H1 (cell line): ENCODE measurements around the gene ANXA7. TPM values are rescaled to one million over a fixed set of nuclear protein-coding genes. Genes with fewer than 3 reads are reported as not detected.

Experiments used
- CTCF ChIA-PET: fragments of 300-600 bp; sonication (Branson Sonifier 250); formaldehyde crosslinking; loops from one replicate; lab custom pipeline; 2021; ENCODE audit not compliant: partially characterized antibody; lab: Charles Lee
- POLR2A ChIA-PET: fragments of 300-600 bp; sonication (Branson Sonifier 250); formaldehyde crosslinking; loops from one replicate; lab custom pipeline; 2021; ENCODE audit warnings: inconsistent platforms; ENCODE audit not compliant: partially characterized antibody; lab: Charles Lee
- DNase-seq, 2 experiments: peaks; one replicate each; pipeline versions ENCODE4 v3.0.0 to v3.0.0-alpha.2; 2010 to 2022; ENCODE audit warnings: low spot score in 2 of 2, low read depth in 1 of 2, mixed read lengths in 1 of 2
- FAIRE-seq: peaks from 2 replicates; lab custom pipeline; 2011; peaks lifted over from hg19 to GRCh38; lab: Jason Lieb, UNC
- H2AFZ ChIP-seq: 2 replicates; pipeline ENCODE4 v1.8.1; 2012; ENCODE audit warnings: low read length, inconsistent platforms
- H2AK5ac ChIP-seq: 2 replicates; pipeline ENCODE4 v1.6.1; 2013; ENCODE audit warnings: low read depth, low read length
- H2BK120ac ChIP-seq: replicated peaks from 2 replicates; pipeline ENCODE3; 2013; ENCODE audit warnings: low read depth, low read length, inconsistent platforms
- H2BK12ac ChIP-seq: 2 replicates; pipeline ENCODE4 v1.6.1; 2013; ENCODE audit warnings: low read depth, low read length
- H2BK15ac ChIP-seq: 2 replicates; pipeline ENCODE4 v1.6.1; 2013; ENCODE audit warnings: low read length
- H2BK20ac ChIP-seq: 2 replicates; pipeline ENCODE4 v1.6.1; 2013; ENCODE audit warnings: low read length
- H2BK5ac ChIP-seq: 2 replicates; pipeline ENCODE4 v1.6.1; 2013; ENCODE audit warnings: low read depth, low read length
- H3K14ac ChIP-seq: 2 replicates; pipeline ENCODE4 v1.6.1; 2013; ENCODE audit warnings: inconsistent platforms; ENCODE audit not compliant: insufficient read length
- H3K18ac ChIP-seq: 2 replicates; pipeline ENCODE4 v1.6.1; 2013; ENCODE audit warnings: low read length; ENCODE audit errors: extremely low read depth
- H3K23ac ChIP-seq: 2 replicates; pipeline ENCODE4 v1.6.1; 2013; ENCODE audit warnings: inconsistent platforms; ENCODE audit not compliant: insufficient read length
- H3K23me2 ChIP-seq: 2 replicates; pipeline ENCODE4 v1.6.1; 2013; ENCODE audit warnings: low read depth, low read length
- H3K27ac ChIP-seq: 2 replicates; pipeline ENCODE4 v1.6.1; 2011; ENCODE audit warnings: low read depth, low read length, inconsistent platforms
- H3K27me3 ChIP-seq, 4 experiments: replicated peaks in 1 of 4; 1 replicate in 1 of 4; 2 replicates in 3 of 4; pipeline versions ENCODE4 v1.6.1 to v1.8.1; 2011 to 2013; ENCODE audit warnings: low read length in 3 of 4, mild to moderate bottlenecking in 3 of 4, inconsistent platforms in 2 of 4, mixed read lengths in 2 of 4, moderate library complexity in 1 of 4; ENCODE audit not compliant: control insufficient read depth in 3 of 4, insufficient read depth in 3 of 4; ENCODE audit errors: extremely low read depth in 1 of 4
- H3K36me3 ChIP-seq, 4 experiments: 2 replicates each; pipeline versions ENCODE4 v1.6.1 to v1.8.1; 2011 to 2013; ENCODE audit warnings: mild to moderate bottlenecking in 4 of 4, low read length in 3 of 4, moderate library complexity in 2 of 4, control low read depth in 1 of 4, inconsistent platforms in 1 of 4; ENCODE audit not compliant: insufficient read depth in 4 of 4, control insufficient read depth in 2 of 4
- H3K4ac ChIP-seq: replicated peaks from 2 replicates; pipeline ENCODE3; 2013; ENCODE audit warnings: low read length, low read depth, mixed read lengths, inconsistent platforms; ENCODE audit not compliant: insufficient read length
- H3K4me1 ChIP-seq, 4 experiments: replicated peaks in 1 of 4; 1 replicate in 1 of 4; 2 replicates in 3 of 4; pipeline versions ENCODE4 v1.6.1 to v1.8.1; 2011 to 2013; ENCODE audit warnings: low read length in 3 of 4, inconsistent platforms in 2 of 4, mixed read lengths in 1 of 4; ENCODE audit not compliant: insufficient read depth in 4 of 4, control insufficient read depth in 3 of 4
- H3K4me2 ChIP-seq, 2 experiments: 2 replicates each; pipeline versions ENCODE4 v1.6.1 to v1.8.1; 2011 to 2013; ENCODE audit warnings: low read depth in 2 of 2, low read length in 2 of 2, control low read depth in 1 of 2, inconsistent platforms in 1 of 2, mild to moderate bottlenecking in 1 of 2; ENCODE audit not compliant: insufficient read depth in 1 of 2
- H3K4me3 ChIP-seq, 4 experiments: fragments of 200-600, 300-600 bp in 1 of 4; sonication (generic), shearing (Covaris generic), sonication (Bioruptor Twin) in 1 of 4; 2 replicates each; pipeline versions ENCODE4 v1.5.1 to v1.8.1; 2011 to 2016; ENCODE audit warnings: low read length in 4 of 4, low read depth in 3 of 4, control low read depth in 2 of 4, inconsistent platforms in 2 of 4, mild to moderate bottlenecking in 2 of 4, mixed read lengths in 1 of 4, moderate library complexity in 1 of 4; ENCODE audit not compliant: insufficient read depth in 2 of 4; ENCODE audit errors: extremely low read depth in 1 of 4
- H3K56ac ChIP-seq: replicated peaks from 2 replicates; pipeline ENCODE3; 2013; ENCODE audit warnings: low read depth, mild to moderate bottlenecking, mixed read lengths, low read length, inconsistent platforms; ENCODE audit not compliant: insufficient read length
- H3K79me1 ChIP-seq: 2 replicates; pipeline ENCODE4 v1.6.1; 2013; ENCODE audit warnings: low read depth, low read length, control low read depth
- H3K79me2 ChIP-seq, 2 experiments: 2 replicates each; pipeline versions ENCODE4 v1.6.1 to v1.8.1; 2012 to 2013; ENCODE audit warnings: low read length in 2 of 2, mild to moderate bottlenecking in 2 of 2, inconsistent platforms in 1 of 2; ENCODE audit not compliant: insufficient read depth in 2 of 2, control insufficient read depth in 1 of 2
- H3K9ac ChIP-seq, 4 experiments: replicated peaks in 1 of 4; 1 replicate in 1 of 4; 2 replicates in 3 of 4; pipeline versions ENCODE4 v1.6.1 to v1.8.1; 2011 to 2013; ENCODE audit warnings: low read depth in 3 of 4, low read length in 3 of 4, control low read depth in 2 of 4, mild to moderate bottlenecking in 2 of 4, moderate library complexity in 2 of 4, inconsistent platforms in 1 of 4; ENCODE audit errors: extremely low read depth in 1 of 4
- H3K9me3 ChIP-seq, 2 experiments: 2 replicates each; pipeline versions ENCODE4 v1.6.1 to v1.8.1; 2012 to 2013; ENCODE audit warnings: mild to moderate bottlenecking in 2 of 2, moderate library complexity in 2 of 2, control low read depth in 1 of 2, inconsistent platforms in 1 of 2, low read depth in 1 of 2, low read length in 1 of 2, mixed read lengths in 1 of 2; ENCODE audit not compliant: insufficient read depth in 2 of 2
- H4K20me1 ChIP-seq, 2 experiments: replicated peaks in 1 of 2; 2 replicates each; pipeline versions ENCODE3 to v1.8.1; 2011 to 2013; ENCODE audit warnings: inconsistent platforms in 2 of 2, low read length in 2 of 2, mild to moderate bottlenecking in 1 of 2; ENCODE audit not compliant: insufficient read depth in 2 of 2, control insufficient read depth in 1 of 2
- H4K5ac ChIP-seq: 2 replicates; pipeline ENCODE4 v1.6.1; 2013; ENCODE audit warnings: low read length, low read depth, mixed read lengths, inconsistent platforms; ENCODE audit not compliant: insufficient read length
- H4K8ac ChIP-seq: 2 replicates; pipeline ENCODE4 v1.8.0; 2013; ENCODE audit warnings: mild to moderate bottlenecking, moderate library complexity, low read length, inconsistent platforms; ENCODE audit not compliant: insufficient read depth; ENCODE audit errors: extremely low read depth
- H4K91ac ChIP-seq: replicated peaks from 2 replicates; pipeline ENCODE3; 2013; ENCODE audit warnings: low read length, mixed read lengths, inconsistent platforms; ENCODE audit not compliant: insufficient read length
- GABPA ChIP-seq: IDR thresholded peaks from 2 replicates; pipeline ENCODE4 v1.6.1; 2011; ENCODE audit warnings: mild to moderate bottlenecking, low read length, moderate library complexity, borderline replicate concordance; ENCODE audit not compliant: insufficient read depth
- HDAC2 ChIP-seq, 2 experiments: fragments of 300-600 bp in 1 of 2; sonication (generic) in 1 of 2; IDR thresholded peaks; 2 replicates each; pipeline ENCODE4 v1.6.1; 2011 to 2012; ENCODE audit warnings: low read depth in 2 of 2, low read length in 2 of 2, mild to moderate bottlenecking in 2 of 2, moderate library complexity in 2 of 2, borderline replicate concordance in 1 of 2, inconsistent platforms in 1 of 2
- JUND ChIP-seq: IDR thresholded peaks from 2 replicates; pipeline ENCODE4 v1.6.1; 2011; ENCODE audit warnings: mild to moderate bottlenecking, improper control_type of control experiment, low read length
- WGBS, 2 experiments: shearing (Covaris generic) in 1 of 2; methylation state at CpG; one replicate each; pipeline versions ENCODE4 v1.1.6 to v1.1.7; 2013 to 2015; ENCODE audit warnings: low lambda C conversion rate in 2 of 2, mixed read lengths in 2 of 2, inconsistent platforms in 1 of 2, low coverage in 1 of 2, missing lambda C conversion rate in 1 of 2; ENCODE audit not compliant: insufficient replicate concordance in 2 of 2, insufficient coverage in 1 of 2, insufficient read length in 1 of 2; ENCODE audit errors: extremely low coverage in 1 of 2, missing lambda C conversion rate in 1 of 2; 5-methylcytosine and 5-hydroxymethylcytosine counted together
- polyA plus RNA-seq, 7 experiments: library from polyadenylated mRNA; depleted of rRNA in 3 of 7; stranded (reverse) in 5 of 7; unstranded in 2 of 7; fragments of >200 nt in 5 of 7; fragments of 200-250 nt in 2 of 7; gene quantifications; 1 replicate in 5 of 7; 2 replicates in 1 of 7; 4 replicates in 1 of 7; pipeline versions ENCODE4 v1.2.1 to v1.2.3, GENCODE V29; 2011 to 2013; ENCODE audit warnings: missing spikeins in 2 of 7, mixed read lengths in 2 of 7
- total RNA-seq: library from RNA; stranded (reverse); fragmentation: NEBNext Ultra II Directional; extraction: Animal tissue kit (Norgen Biotek cat#: 25700); gene quantifications from 2 replicates; pipeline ENCODE4 v1.2.1, GENCODE V29; 2021

The ANXA7 gene
- total and polyA plus RNA-seq, 2 of the 8 experiments (the other 6 are each of a cell fraction or from before 2014, with no cell fraction given), result 37.1 to 63.6 TPM

GRCh38 chr10:73444457-73444856, 30.6 kb upstream of the ANXA7 start:
- Histone ChIP-seq H2BK20ac (no peak overlapping the region), H2BK15ac (no peak overlapping the region), H4K8ac (no peak overlapping the region), H3K4me2 (no peak overlapping the region), H3K36me3 (peaks cover 0 to 17% (median 0%) of the 10 kb centered on the region in 4 experiments; a peak in 2 of 8 replicates), H4K20me1 (peaks cover 0 to 3% of the 10 kb centered on the region in 2 experiments), H2BK12ac (no peak overlapping the region), H3K23ac (no peak overlapping the region), H3K9ac (no peak overlapping the region), H3K14ac (no peak overlapping the region), H2BK5ac (no peak overlapping the region), H3K79me1 (no peaks in the 10 kb centered on the region), H3K27ac (no peak overlapping the region), H2AK5ac (no peak overlapping the region)
- WGBS, 2 experiments, result 90% methylated on average over 1 of the region's 1 CpG; no CpG with 5 or more reads in 1 of the 2 experiments
- CTCF ChIA-PET, result interaction anchor here (1.2 kb wide), 1 partner anchor 287 kb away, joined by 3 read pairs; no protein-coding TSS in a partner anchor
- TF ChIP-seq GABPA (no peak), JUND (no peak), HDAC2 (IDR thresholded peaks at IDR 0.05; ENCODE audit: borderline replicate concordance in 1 of 2, low read depth in 2 of 2, low read length in 2 of 2) (no peak)
- TF ChIP-seq, all 59 proteins: peak for 0
- H3K79me2 ChIP-seq, result no peaks in the 10 kb centered on the region
- no peaks in the 10 kb centered on the region for H3K23me2 ChIP-seq
- no peaks in the 10 kb centered on the region for H3K9me3 ChIP-seq
- H3K18ac ChIP-seq, result no peak overlapping the region
- no peak overlapping the region for H3K4me3 ChIP-seq
- FAIRE-seq, result no peak
- no peak overlapping the region for H4K91ac ChIP-seq
- POLR2A ChIA-PET, result no interaction called here
- DNase-seq, result no peak
- no peak overlapping the region for H3K4ac ChIP-seq
- H3K4me1 ChIP-seq, result no peaks in the 10 kb centered on the region
- H4K5ac ChIP-seq, result no peak overlapping the region
- no peak overlapping the region for H2AFZ ChIP-seq
- no peaks in the 10 kb centered on the region for H3K27me3 ChIP-seq
- H2BK120ac ChIP-seq, result no peak overlapping the region
- H3K56ac ChIP-seq, result no peak overlapping the region
